Measurements from ENCODE around the gene APEX1. TPM values are rescaled to one million over a fixed set of nuclear protein-coding genes. Genes with fewer than 3 reads are reported as not detected.

Gene APEX1
- total RNA-seq, 1 experiment from 2014 or later = 235 TPM

GRCh38 chr14:20416223-20416622 is 38.8 kb upstream of the APEX1 start:
- Histone ChIP-seq H3K9me2 (ENCODE audit: insufficient read depth) (no peaks in the 10 kb centered on the region), H3K9me3 (ENCODE audit: control insufficient read depth in 1 of 2, insufficient read depth in 1 of 2, low read depth in 1 of 2, low read length in 2 of 2) (no peaks in the 10 kb centered on the region), H3K27ac (ENCODE audit: low read depth, low read length) (peak overlapping the region; percentile 27; the same call in 1 of the 2 replicates), H4K20me1 (ENCODE audit: insufficient read depth) (no peaks in the 10 kb centered on the region), H3K9ac (ENCODE audit: low read length) (no peak overlapping the region), H3K4me2 (ENCODE audit: low read length) (0 out of 2 replicates have a peak overlapping the region, but pooled peaks have one; percentile 2), H3K4me1 (ENCODE audit: control insufficient read depth in 1 of 2, insufficient read depth in 2 of 2, low read length in 2 of 2) (peaks cover 8 to 30% of the 10 kb centered on the region in 2 experiments; a peak in 3 of 4 replicates), H3K27me3 (ENCODE audit: insufficient read depth, low read length) (no peaks in the 10 kb centered on the region), H2AFZ (ENCODE audit: low read depth, low read length, poor library complexity, severe bottlenecking) (no peak overlapping the region), H3K79me2 (ENCODE audit: insufficient read depth, low read length) (peaks cover 16% of the 10 kb centered on the region), H3K36me3 (ENCODE audit: control insufficient read depth in 1 of 2, insufficient read depth in 2 of 2, low read length in 2 of 2) (no peaks in the 10 kb centered on the region), H3K4me3 (replicated peaks in 1 of 2; ENCODE audit: low read depth in 1 of 2, low read length in 2 of 2) (no peak overlapping the region)
- ChIA-PET POLR2A (interaction anchor here (1.0 to 3.8 kb wide), 7 partner anchors 8 to 194 kb away, joined by 4 to 30 read pairs (median 6); partner anchors contain the start of genes APEX1, PARP2 and PNP), RAD21 (ENCODE audit: low non-redundant PET in 1 of 2, low total read pairs in 2 of 2, uncharacterized antibody in 2 of 2, unreplicated experiment in 2 of 2) (interaction anchor here in 1 of 2 experiments (0.7 to 1.0 kb wide), 2 partner anchors 53 to 191 kb away, joined by 3 read pairs; partner anchors contain the start of gene PNP), CTCF (interaction anchor here (0.7 to 1.9 kb wide), 15 partner anchors 9 to 264 kb away, joined by 3 to 18 read pairs (median 6); partner anchors contain the start of genes APEX1, CCNB1IP1, OSGEP and PARP2)
- TF ChIP-seq CBX3 (IDR thresholded peaks at IDR 0.05; ENCODE audit: low read depth) = no peak
- no peak for TF ChIP-seq REST (IDR thresholded peaks at IDR 0.05; ENCODE audit: low read depth)
- no peak for TF ChIP-seq CTCF (IDR thresholded peaks at IDR 0.05 in 2 of 3, conservative IDR thresholded peaks at IDR 0.05 in 1 of 3; ENCODE audit: borderline replicate concordance in 1 of 3, insufficient read depth in 1 of 3, low read depth in 2 of 3, low read length in 2 of 3)
- TF ChIP-seq SRF (IDR thresholded peaks at IDR 0.05; ENCODE audit: low read depth) = no peak
- ATAC-seq (no peak), DNase-seq (ENCODE audit: low read depth, low spot score) (no peak)
- intact Hi-C loops (cut with micrococcal nuclease) = no loop called here
- BruUV-seq (replicated peaks) = no TSS peak
